ENCODE data around the gene SEPTIN10.

The SEPTIN10 gene

GRCh38 chr2:109521233-109522062, 92.3 kb downstream of the SEPTIN10 start:
- no peak for DNase-seq

- no peak for DNase-seq
These were observed 94.3 kb downstream of the SEPTIN10 start for GRCh38 chr2:109519513-109519912.

- no peak for DNase-seq
These were observed 96.5 kb downstream of the SEPTIN10 start for GRCh38 chr2:109517118-109517889.

DNA sequence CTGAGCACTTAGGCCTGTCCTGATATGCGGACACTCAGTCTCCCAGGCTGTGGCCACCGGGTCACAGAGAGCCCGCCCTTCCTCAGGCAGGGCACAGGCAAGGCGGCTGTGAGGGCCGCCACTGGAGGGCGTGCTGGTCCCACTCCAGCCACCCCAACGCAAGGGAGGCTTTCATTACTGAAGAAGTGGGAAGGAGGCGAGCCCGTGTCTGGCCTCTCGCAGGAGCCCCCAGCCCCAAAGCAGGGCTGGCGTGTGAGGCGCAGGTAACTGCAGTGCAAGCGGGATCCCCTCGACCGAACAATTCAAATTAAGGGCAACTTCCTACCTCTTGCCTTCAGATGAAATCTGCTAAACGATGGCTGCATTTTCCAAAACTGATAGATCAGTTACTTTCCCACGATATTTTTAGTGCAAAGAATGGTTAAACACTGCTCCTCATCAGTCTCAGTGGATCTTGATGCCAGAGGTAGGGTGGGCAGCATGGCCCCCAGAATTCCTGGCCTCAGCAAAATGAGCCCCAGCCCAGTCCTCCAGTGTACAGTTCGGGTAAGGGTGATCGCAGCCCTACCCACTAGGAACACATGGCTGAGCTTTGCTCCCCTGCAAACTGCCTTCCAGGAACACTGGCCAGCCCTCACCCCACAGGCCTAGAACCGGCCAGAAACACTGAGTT, 97.2 kb downstream of the SEPTIN10 start:
- DNase-seq = no peak

GRCh38 chr2:109514857-109515256, 98.9 kb downstream of the SEPTIN10 start:
- no peak for DNase-seq

DNA sequence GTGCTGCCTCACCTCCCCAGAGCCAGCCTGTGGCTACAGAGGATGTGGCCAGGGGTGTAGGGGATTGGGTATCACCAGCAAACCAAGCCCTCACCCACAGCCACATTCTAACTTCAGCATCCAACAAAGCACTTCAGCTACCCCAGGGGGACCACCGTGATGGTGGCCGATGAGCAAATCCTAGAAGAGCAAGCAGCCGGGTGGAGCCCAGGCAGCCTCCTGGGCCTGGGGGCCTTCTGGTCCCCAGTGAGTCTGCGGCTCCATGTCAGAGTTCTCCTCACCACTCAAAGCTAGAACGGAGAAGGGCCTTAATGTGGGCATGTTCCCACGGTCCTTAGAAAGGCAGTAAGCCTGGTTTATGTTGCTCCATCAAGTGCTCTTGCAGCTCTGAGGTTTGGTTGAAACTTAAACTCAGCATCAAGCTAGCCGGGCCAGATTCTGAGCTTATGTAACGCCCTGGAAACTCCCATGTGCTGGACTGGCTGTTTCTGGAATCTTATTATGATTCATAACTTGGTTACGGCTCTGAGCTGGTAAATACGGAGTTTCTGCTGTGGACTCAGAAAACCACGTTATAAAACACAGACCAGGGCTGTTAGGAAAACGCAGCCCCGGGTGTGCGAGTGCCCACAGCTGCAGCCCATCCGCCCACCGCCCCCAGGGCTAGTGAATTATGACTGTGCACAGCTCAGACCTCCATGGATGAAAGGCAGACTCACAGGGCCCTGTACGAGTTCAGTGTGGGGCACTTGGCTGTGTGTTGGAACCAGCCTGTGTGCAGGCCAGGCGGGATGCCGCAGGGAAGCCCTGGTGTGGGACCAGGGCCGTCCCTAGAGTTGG, 99.8 kb downstream of the SEPTIN10 start:
- no peak for DNase-seq

- no peak for DNase-seq
These were observed 100.5 kb downstream of the SEPTIN10 start for GRCh38 chr2:109513230-109513629.

DNA sequence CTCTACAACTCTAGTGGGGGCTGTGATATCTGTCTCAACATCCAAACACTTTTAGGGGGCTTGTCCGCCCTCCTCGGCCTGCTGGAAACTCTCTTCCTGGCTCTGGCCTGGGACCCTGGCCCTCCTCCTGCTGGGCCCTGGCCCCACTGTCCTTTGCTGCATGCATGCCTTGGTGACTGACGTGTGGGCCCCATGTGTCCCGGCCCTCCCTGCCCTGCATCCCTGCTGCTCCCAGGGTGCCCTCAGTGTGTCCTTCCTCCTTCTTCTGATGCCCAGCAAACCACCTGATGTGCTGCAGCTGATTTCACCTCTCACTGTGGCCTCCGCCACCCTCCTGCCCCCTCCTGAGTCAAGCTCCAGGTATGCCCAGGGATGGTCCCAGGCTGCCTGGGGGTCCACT, 101.7 kb downstream of the SEPTIN10 start:
- DNase-seq = no peak

- no peak for DNase-seq
These were observed 102.6 kb downstream of the SEPTIN10 start for GRCh38 chr2:109511168-109511567.

- peak; percentile 59 for DNase-seq
These were observed 103.4 kb downstream of the SEPTIN10 start for GRCh38 chr2:109510136-109511028.

DNA sequence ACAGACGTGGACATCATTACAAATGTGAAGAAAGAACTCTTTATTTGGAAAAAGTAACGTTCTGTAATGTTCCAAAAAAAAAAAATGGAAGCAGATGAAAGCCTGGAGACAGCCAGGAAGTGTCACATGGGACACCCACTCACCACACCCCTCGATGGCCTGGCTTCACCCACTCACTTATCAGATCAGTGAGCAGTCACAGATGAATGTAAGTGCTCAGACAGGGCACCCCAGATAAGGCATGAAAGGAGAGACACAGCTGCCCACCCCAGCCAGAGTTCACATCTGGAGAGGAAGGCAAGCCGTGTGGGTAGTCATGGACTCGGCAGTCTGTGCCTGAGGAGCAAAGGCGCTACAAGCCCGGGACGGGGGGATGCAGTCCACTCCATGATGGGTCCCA, 105.2 kb downstream of the SEPTIN10 start:
- DNase-seq = no peak

DNA sequence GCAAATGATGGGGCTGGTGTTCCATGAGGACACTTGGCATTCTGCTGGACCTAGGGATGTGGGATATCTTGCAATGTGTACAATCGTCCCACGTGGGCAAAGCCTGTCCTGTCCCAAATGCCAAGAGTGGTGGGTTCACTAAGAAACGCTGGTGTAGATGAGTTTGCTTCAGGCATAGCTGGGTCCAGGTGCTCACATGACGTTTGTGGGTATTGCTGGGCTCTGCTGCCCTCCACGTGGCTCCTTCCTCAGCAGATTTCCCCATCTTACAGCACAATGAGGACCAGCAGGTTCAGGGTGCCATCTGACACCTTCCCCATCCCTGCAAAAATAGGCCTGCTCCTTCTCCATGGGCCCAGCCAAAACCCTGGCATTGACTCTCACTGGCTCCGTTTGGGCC, 105.9 kb downstream of the SEPTIN10 start:
- DNase-seq = no peak

GRCh38 chr2:109507217-109507616, 106.5 kb downstream of the SEPTIN10 start:
- no peak for DNase-seq

- no peak for DNase-seq
These were observed 110.6 kb downstream of the SEPTIN10 start for GRCh38 chr2:109503191-109503590.

DNA sequence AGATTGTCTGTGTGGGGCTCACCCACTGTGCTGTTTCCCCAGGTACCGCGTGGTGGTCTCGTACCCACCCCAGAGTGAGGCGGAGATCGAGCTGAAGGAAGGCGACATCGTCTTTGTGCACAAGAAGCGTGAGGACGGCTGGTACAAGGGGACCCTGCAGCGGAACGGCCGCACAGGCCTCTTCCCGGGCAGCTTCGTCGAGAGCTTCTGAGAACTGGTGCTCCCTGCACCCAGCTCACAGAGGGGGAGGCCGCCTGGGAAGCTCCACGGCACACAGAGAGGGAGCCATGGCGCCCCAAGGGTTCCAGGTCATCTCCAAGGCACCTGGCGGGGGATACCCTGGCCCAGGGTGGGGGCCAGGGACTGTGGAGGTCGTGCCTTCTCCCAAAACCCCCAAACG, 112.3 kb downstream of the SEPTIN10 start:
- DNase-seq = no peak

DNA sequence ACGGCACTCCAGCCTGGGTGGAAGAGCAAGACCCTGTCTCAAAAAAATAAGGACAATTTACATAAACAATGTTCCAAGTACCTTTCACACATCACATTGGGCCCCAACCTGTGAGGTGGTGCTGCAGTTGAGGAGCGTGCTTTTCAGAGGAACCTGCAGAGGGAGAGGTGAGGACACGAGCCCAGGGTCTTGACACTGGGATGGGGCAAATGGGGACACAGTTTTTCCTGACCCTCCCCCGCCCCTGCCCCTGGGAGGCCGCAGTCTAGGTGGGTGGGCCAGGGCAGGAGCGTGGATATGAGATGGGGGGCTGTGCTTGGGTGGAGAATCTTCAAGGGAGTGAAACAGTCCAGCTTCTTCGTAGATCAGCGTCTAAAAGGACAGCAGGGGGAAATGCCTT, 112.9 kb downstream of the SEPTIN10 start:
- DNase-seq = no peak

DNA sequence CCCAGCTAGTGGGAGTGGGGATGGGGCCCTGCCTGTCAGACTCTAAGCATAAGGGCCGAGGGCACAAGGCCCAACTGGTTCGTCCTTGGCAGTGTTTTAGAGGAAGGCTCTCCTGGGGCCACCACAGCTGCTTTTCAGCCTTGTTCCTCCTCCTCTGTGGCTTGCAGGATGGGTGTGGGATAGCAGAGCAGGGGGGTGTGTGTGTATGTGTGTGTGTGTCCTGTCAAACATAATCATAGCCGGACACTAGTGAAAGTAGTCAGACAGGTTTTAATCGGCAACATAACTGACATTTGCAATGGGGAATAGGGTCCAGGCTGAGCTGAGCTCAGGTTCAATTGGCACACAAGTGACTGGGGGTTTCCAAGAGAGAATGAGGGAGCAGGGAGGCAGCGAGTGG, 114.2 kb downstream of the SEPTIN10 start:
- DNase-seq = no peak

GRCh38 chr2:109498906-109499305, 114.9 kb downstream of the SEPTIN10 start:
- DNase-seq = no peak

DNA sequence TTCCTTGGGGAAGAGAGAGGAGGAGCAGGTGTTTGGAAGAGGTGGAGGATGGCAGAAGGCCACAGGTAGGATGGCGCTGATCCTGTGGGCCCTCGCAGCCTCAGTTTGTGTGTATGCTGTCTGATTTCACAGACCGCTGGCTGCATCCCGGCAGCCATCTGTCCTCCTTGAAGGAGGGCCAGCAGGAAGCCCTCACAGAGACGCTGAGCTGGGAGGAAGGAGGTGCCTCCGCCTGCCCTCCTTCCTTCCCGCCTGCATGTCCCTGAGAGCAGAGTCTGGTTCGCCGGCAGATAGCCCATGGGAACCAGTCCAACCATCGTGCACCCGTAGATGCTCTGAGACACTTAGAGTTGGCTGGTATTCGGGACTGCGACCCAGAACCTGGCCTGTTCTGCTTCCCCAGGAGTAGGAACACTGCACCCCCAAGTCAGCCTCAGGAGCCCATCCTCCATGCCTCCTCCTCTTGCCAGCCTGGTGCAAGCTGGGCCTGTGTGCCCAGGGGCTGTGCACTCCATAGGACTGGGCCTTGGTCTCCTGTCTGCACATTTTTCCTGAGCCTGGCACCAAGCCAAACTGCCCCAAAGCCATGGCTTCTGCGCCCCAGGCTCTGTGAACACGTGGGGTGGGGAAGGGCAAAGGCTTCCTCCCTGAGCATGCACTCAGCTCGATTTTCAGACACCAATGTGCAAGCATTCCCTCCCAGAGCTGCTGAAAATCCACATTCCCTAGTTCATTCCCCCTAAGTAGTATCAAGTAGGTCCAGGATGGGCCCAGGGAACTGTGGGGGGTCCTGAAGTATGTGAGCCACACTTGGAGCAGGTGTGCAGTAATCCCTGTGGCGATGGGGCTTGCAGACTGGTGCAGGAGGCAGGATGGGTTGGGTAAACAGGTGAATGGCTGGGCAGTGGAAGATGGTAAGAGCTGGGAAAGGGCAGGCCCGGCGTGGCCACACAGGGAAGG, 115.6 kb downstream of the SEPTIN10 start:
- no peak for DNase-seq

- no peak for DNase-seq
These were observed 116.3 kb downstream of the SEPTIN10 start for GRCh38 chr2:109497463-109497862.

Data from NCI-H1105 (cell line).